ENCODE results near the gene MYO5C. TPM values are rescaled to one million over a fixed set of nuclear protein-coding genes. Genes with fewer than 3 reads are reported as not detected.

Gene MYO5C
- total and polyA plus RNA-seq, 2 of the 8 experiments (the other 6 are each of a cell fraction or from before 2014, with no cell fraction given): 8.2 to 26.7 TPM

- Histone ChIP-seq H4K8ac (ENCODE audit: extremely low read depth, insufficient read depth, low read length) (no peak overlapping the region), H2BK5ac (ENCODE audit: low read depth, low read length) (no peak overlapping the region), H2BK120ac (replicated peaks; ENCODE audit: low read depth, low read length) (no peak overlapping the region), H2BK15ac (ENCODE audit: low read length) (no peak overlapping the region), H3K18ac (ENCODE audit: extremely low read depth, low read length) (no peak overlapping the region), H3K36me3 (ENCODE audit: control insufficient read depth in 2 of 4, insufficient read depth in 4 of 4, low read length in 3 of 4) (peaks cover 0 to 3% (median 0%) of the 10 kb centered on the region in 4 experiments; a peak in 3 of 8 replicates), H4K91ac (replicated peaks; ENCODE audit: insufficient read length, low read length) (no peak overlapping the region), H3K79me1 (ENCODE audit: low read depth, low read length) (no peaks in the 10 kb centered on the region; the same call in 1 of the 2 replicates), H3K4me2 (ENCODE audit: insufficient read depth in 1 of 2, low read depth in 2 of 2, low read length in 2 of 2) (no peak overlapping the region), H2BK20ac (ENCODE audit: low read length) (no peak overlapping the region), H3K23ac (ENCODE audit: insufficient read length) (no peak overlapping the region), H3K27ac (ENCODE audit: low read depth, low read length) (no peak overlapping the region), H3K56ac (replicated peaks; ENCODE audit: insufficient read length, low read depth, low read length) (no peak overlapping the region), H3K4me3 (ENCODE audit: extremely low read depth in 1 of 4, insufficient read depth in 2 of 4, low read depth in 3 of 4, low read length in 4 of 4) (no peak overlapping the region), H3K14ac (ENCODE audit: insufficient read length) (no peak overlapping the region), H3K27me3 (replicated peaks in 1 of 4; ENCODE audit: control insufficient read depth in 3 of 4, extremely low read depth in 1 of 4, insufficient read depth in 3 of 4, low read length in 3 of 4) (no peaks in the 10 kb centered on the region), H2BK12ac (ENCODE audit: low read depth, low read length) (no peak overlapping the region), H3K9me3 (ENCODE audit: insufficient read depth in 2 of 2, low read depth in 1 of 2, low read length in 1 of 2) (no peaks in the 10 kb centered on the region), H3K79me2 (ENCODE audit: control insufficient read depth in 1 of 2, insufficient read depth in 2 of 2, low read length in 2 of 2) (no peaks in the 10 kb centered on the region), H2AFZ (ENCODE audit: low read length) (no peak overlapping the region), H4K5ac (ENCODE audit: insufficient read length, low read depth, low read length) (no peak overlapping the region), H3K9ac (replicated peaks in 1 of 4; ENCODE audit: extremely low read depth in 1 of 4, low read depth in 3 of 4, low read length in 3 of 4) (no peak overlapping the region), H3K23me2 (ENCODE audit: low read depth, low read length) (no peaks in the 10 kb centered on the region), H3K4me1 (replicated peaks in 1 of 4; ENCODE audit: control insufficient read depth in 3 of 4, insufficient read depth in 4 of 4, low read length in 3 of 4) (no peaks in the 10 kb centered on the region; a peak in 2 of 7 replicates), H4K20me1 (replicated peaks in 1 of 2; ENCODE audit: control insufficient read depth in 1 of 2, insufficient read depth in 2 of 2, low read length in 2 of 2) (peaks cover 0 to 4% of the 10 kb centered on the region in 2 experiments), H2AK5ac (ENCODE audit: low read depth, low read length) (no peak overlapping the region), H3K4ac (replicated peaks; ENCODE audit: insufficient read length, low read depth, low read length) (no peak overlapping the region)
- ChIA-PET CTCF (ENCODE audit: partially characterized antibody) (interaction anchor here (1.3 to 7.5 kb wide), 5 partner anchors 11 to 80 kb away, joined by 4 to 56 read pairs (median 6); no protein-coding TSS in a partner anchor), POLR2A (ENCODE audit: partially characterized antibody) (interaction anchor here (0.9 to 1.6 kb wide), 2 partner anchors 16 to 35 kb away, joined by 3 read pairs; no protein-coding TSS in a partner anchor)
- TF ChIP-seq PHF8 (conservative IDR thresholded peaks at IDR 0.05; ENCODE audit: low read depth, low read length) (no peak), TCF12 (IDR thresholded peaks at IDR 0.05; ENCODE audit: low read depth, low read length) (no peak), ASH2L (IDR thresholded peaks at IDR 0.05; ENCODE audit: low read length) (no peak), SUZ12 (IDR thresholded peaks at IDR 0.05; ENCODE audit: low read length) (no peak), TEAD4 (IDR thresholded peaks at IDR 0.05; ENCODE audit: low read depth, low read length) (no peak), CREB1 (IDR thresholded peaks at IDR 0.05) (no peak), CTBP2 (IDR thresholded peaks at IDR 0.05; ENCODE audit: borderline replicate concordance, insufficient read depth, insufficient read length, low read length) (no peak)
- 87% methylated on average over 3 of the region's 3 CpGs; no CpG with 5 or more reads in 1 of the 2 experiments for WGBS, 2 experiments (ENCODE audit: extremely low coverage in 1 of 2, insufficient coverage in 1 of 2, insufficient read length in 1 of 2, insufficient replicate concordance in 2 of 2, low coverage in 1 of 2, low lambda C conversion rate in 2 of 2, missing lambda C conversion rate in 1 of 2)
- DNase-seq (ENCODE audit: low read depth in 1 of 2, low spot score in 2 of 2) (no peak), FAIRE-seq (no peak)
These were observed 136.0 kb downstream of the MYO5C start for GRCh38 chr15:52159645-52160044.

All from H1 (cell line).